ENCODE data around the gene ARFRP1. TPM values are rescaled to one million over a fixed set of nuclear protein-coding genes. Genes with fewer than 3 reads are reported as not detected.

Gene ARFRP1
- total RNA-seq, 2 experiments from 2014 or later: 53.3 to 82.1 TPM

DNA sequence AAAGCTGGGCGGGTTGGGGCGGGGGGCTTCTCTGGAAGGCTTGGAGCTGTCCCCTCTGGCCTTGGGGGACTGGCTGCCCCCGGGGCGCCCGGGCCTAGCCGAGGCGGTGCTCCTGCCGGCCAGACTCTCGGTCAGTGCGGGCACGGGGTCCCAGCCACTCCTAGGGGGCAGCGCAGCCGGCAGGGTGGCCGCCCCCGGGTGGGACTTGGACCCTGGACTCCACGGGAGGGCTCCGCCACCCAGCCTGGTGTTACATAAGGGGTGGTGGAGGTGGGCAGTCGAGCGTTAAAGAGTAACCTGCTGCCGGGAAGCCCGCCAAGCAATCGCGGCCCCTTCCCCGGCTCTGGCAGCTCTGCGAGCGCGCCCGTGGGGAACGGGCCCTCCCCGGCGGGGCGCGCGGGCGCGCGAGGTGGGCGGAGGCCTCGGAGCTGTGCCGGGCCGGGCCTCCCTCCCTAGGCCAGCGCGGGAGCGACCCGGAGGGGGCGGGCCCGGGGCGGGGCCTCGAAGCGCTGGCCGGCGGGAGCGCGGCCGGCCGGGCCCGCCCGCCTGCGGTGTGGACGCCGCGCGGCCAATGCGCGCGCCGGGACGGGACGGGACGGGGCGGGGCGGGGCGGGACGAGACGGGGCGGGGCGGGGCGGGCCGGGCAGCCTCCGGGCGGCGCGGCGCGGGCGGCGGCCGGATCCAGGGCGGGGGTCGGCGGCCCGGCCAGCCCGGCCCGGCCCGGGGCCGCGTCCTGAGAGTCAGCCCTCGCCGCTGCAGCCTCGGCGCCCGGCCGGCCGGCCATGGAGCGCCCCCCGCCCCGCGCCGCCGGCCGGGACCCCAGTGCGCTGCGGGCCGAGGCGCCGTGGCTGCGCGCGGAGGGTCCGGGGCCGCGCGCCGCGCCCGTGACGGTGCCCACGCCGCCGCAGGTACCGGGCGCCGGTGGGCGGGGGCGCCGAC is 31.6 kb upstream of the ARFRP1 start, which contains the start of gene SLC2A4RG:
SLC2A4RG (plus strand) TSS at position 647 of the 940 bp plus-strand sequence; CDS start at position 784, 137 bp downstream.
- Histone ChIP-seq H3K36me3 (ENCODE audit: insufficient read depth, low read length) (peaks cover 57% of the 10 kb centered on the region), H3K4me2 (ENCODE audit: low read length) (peak within 1 kb of the TSS; percentile 92), H2AFZ (ENCODE audit: low read length) (no peak within 1 kb of the TSS), H4K20me1 (ENCODE audit: insufficient read depth, low read length) (no peaks in the 10 kb centered on the region), H3K27ac (ENCODE audit: low read depth, low read length, poor library complexity, severe bottlenecking) (peak within 1 kb of the TSS; percentile 89), H3K4me1 (ENCODE audit: insufficient read depth, low read length, poor library complexity, severe bottlenecking) (peaks cover 50% of the 10 kb centered on the region), H3K4me3 (ENCODE audit: low read depth, low read length, poor library complexity, severe bottlenecking) (peak within 1 kb of the TSS; percentile 70), H3K79me2 (ENCODE audit: insufficient read depth, low read depth, low read length) (no peaks in the 10 kb centered on the region), H3K9me2 (ENCODE audit: insufficient read depth, low read length) (no peaks in the 10 kb centered on the region), H3K9me3 (ENCODE audit: low read length) (no peaks in the 10 kb centered on the region)
- intact Hi-C loops (cut with micrococcal nuclease; ENCODE audit: unreplicated experiment): no loop called here
- ChIA-PET CTCF (ENCODE audit: unreplicated experiment) (no interaction called here), POLR2A (interaction anchor here (1.3 kb wide), 1 partner anchor 32 kb away, joined by 5 read pairs; the partner anchor contains the start of genes ARFRP1 and ZGPAT)
- peak; percentile 84 for DNase-seq (ENCODE audit: low spot score)
- no TSS peak for BruUV-seq (replicated peaks)
- TF ChIP-seq, protein P1, sequence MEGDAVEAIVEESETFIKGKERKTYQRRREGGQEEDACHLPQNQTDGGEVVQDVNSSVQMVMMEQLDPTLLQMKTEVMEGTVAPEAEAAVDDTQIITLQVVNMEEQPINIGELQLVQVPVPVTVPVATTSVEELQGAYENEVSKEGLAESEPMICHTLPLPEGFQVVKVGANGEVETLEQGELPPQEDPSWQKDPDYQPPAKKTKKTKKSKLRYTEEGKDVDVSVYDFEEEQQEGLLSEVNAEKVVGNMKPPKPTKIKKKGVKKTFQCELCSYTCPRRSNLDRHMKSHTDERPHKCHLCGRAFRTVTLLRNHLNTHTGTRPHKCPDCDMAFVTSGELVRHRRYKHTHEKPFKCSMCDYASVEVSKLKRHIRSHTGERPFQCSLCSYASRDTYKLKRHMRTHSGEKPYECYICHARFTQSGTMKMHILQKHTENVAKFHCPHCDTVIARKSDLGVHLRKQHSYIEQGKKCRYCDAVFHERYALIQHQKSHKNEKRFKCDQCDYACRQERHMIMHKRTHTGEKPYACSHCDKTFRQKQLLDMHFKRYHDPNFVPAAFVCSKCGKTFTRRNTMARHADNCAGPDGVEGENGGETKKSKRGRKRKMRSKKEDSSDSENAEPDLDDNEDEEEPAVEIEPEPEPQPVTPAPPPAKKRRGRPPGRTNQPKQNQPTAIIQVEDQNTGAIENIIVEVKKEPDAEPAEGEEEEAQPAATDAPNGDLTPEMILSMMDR (conservative IDR thresholded peaks at IDR 0.05; ENCODE audit: low read length): no peak
- no peak for TF ChIP-seq EZH2phosphoT487 (IDR thresholded peaks at IDR 0.05; ENCODE audit: borderline replicate concordance, low read depth, low read length)

DNA sequence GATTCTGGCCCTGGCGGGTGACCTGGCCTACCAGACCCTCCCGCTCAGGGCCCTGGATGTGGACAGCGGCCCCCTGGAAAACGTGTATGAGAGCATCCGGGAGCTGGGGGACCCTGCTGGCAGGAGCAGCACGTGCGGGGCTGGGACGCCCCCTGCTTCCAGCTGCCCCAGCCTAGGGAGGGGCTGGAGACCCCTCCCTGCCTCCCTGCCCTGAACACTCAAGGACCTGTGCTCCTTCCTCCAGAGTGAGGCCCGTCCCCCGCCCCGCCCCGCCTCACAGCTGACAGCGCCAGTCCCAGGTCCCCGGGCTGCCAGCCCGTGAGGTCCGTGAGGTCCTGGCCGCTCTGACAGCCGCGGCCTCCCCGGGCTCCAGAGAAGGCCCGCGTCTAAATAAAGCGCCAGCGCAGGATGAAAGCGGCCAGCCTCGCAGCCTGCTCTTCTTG is 30.9 kb upstream of the ARFRP1 start:
- CTCF ChIA-PET (ENCODE audit: unreplicated experiment): no interaction called here
- Histone ChIP-seq H4K20me1 (ENCODE audit: insufficient read depth, low read length) (no peaks in the 10 kb centered on the region), H3K4me3 (ENCODE audit: low read depth, low read length, poor library complexity, severe bottlenecking) (peak overlapping the region; percentile 70), H3K9me2 (ENCODE audit: insufficient read depth, low read length) (no peaks in the 10 kb centered on the region), H3K9me3 (ENCODE audit: low read length) (no peaks in the 10 kb centered on the region), H2AFZ (ENCODE audit: low read length) (no peak overlapping the region), H3K79me2 (ENCODE audit: insufficient read depth, low read depth, low read length) (no peaks in the 10 kb centered on the region), H3K27ac (ENCODE audit: low read depth, low read length, poor library complexity, severe bottlenecking) (peak overlapping the region; percentile 89), H3K4me1 (ENCODE audit: insufficient read depth, low read length, poor library complexity, severe bottlenecking) (peaks cover 50% of the 10 kb centered on the region), H3K36me3 (ENCODE audit: insufficient read depth, low read length) (peaks cover 58% of the 10 kb centered on the region), H3K4me2 (ENCODE audit: low read length) (peak overlapping the region; percentile 92)
- POLR2A ChIA-PET: interaction anchor here (1.3 kb wide), 1 partner anchor 31 kb away, joined by 5 read pairs; the partner anchor contains the start of genes ARFRP1 and ZGPAT
- BruUV-seq (replicated peaks): TSS peak; percentile 55
- intact Hi-C loops (cut with micrococcal nuclease; ENCODE audit: unreplicated experiment): no loop called here
- DNase-seq (ENCODE audit: low spot score): peak; percentile 32
- TF ChIP-seq, protein P1 (conservative IDR thresholded peaks at IDR 0.05; ENCODE audit: low read length): no peak
- TF ChIP-seq EZH2phosphoT487 (IDR thresholded peaks at IDR 0.05; ENCODE audit: borderline replicate concordance, low read depth, low read length): no peak
